Middle frontal gyrus (tissue), 1 donor: Measurements from ENCODE around the gene KCNE2.
"Not testable (repeated sequence)": the region's sequence is repeated elsewhere in the genome, so short reads cannot be mapped to it uniquely, and the experiment has no call there.

Experiments
- DNase-seq: peaks from one replicate; pipeline ENCODE4 v3.0.0-alpha.2; 2015; ENCODE audit warnings: low spot score; ENCODE audit errors: extremely low spot score

KCNE2 gene

DNA sequence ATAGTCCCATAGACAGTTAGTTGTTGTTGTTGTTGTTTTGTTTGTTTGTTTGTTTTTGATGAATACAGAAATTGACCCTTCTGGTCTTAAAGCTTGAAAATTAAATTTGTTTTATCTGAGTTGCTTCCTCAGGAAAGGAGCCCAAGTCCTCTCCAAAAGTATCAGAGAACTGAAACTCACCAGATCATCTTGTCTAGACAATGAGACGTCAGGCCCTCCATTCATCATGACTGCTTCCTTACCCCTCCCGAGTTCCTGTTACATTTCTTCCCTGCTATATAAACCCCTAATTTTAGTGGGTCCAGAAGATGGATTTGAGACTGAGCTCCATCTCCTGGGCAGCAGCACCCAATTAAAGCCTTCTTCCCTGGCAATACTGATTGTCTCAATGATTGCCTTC is 42.9 kb downstream of the KCNE2 start:
- not testable (repeated sequence) for DNase-seq

GRCh38 chr21:34407294-34407693 is 43.5 kb downstream of the KCNE2 start:
- DNase-seq, result not testable (repeated sequence)

DNA sequence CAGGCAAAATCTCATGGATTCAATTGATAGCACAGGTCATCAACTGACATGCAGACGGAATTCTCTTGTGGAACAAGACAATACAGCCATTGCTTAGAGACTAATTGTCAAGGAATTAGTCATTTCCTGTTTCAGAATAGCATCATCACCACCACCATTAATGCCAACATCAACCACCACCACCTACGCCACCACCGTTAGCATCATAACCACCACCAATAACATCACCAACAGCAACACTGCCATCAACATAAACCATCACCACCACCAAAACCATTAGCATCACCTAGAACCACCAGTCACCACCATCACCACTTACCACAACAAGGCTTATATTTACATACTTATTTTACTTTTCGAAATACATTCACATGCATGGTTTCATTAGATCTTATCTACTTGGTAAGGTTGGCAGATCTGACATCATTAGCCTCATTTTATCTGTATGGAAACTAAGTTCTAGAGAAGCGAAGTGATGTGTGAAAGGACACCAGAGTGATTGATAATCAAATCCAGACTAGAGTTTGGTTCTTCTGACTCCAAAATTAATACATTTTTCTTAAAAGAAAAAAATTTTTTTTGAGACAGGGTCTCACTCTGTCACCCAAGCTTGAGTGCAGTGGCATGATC is 53.8 kb downstream of the KCNE2 start:
- DNase-seq, result not testable (repeated sequence)
